Testis (tissue), 3 donors: Measurements from ENCODE around the gene MAPK10. TPM values are rescaled to one million over a fixed set of nuclear protein-coding genes. Genes with fewer than 3 reads are reported as not detected.

Source experiments
- DNase-seq: peaks from one replicate; pipeline ENCODE4 v3.0.0-alpha.2; 2019
- H3K27ac ChIP-seq, 2 donors: fragments of 200-600 bp; sonication (generic); one replicate each; pipeline ENCODE4 v1.5.1; 2019
- H3K27me3 ChIP-seq: fragments of 200-600 bp; sonication (generic); one replicate; pipeline ENCODE4 v1.5.1; 2019
- H3K36me3 ChIP-seq: fragments of 200-600 bp; sonication (generic); one replicate; pipeline ENCODE4 v1.5.1; 2017; ENCODE audit warnings: low read depth; ENCODE audit errors: missing control alignments
- H3K4me1 ChIP-seq: fragments of 200-600 bp; sonication (generic); one replicate; pipeline ENCODE4 v1.5.1; 2019
- H3K4me3 ChIP-seq, 2 donors: fragments of 200-600 bp; sonication (generic); one replicate each; pipeline ENCODE4 v1.5.1; 2017 to 2019
- H3K9me3 ChIP-seq: fragments of 200-600 bp; sonication (generic); one replicate; pipeline ENCODE4 v1.5.1; 2017
- CTCF ChIP-seq, 3 experiments: fragments of 450-650 bp in 2 of 3; fragments of 200-600 bp in 1 of 3; sonication (generic) in 1 of 3; IDR thresholded peaks; one replicate each; pipeline ENCODE4 v1.5.1; 2016 to 2019; ENCODE audit warnings: antibody characterized with exemption in 3 of 3, mild to moderate bottlenecking in 2 of 3, moderate library complexity in 1 of 3
- POLR2A ChIP-seq: fragments of 450-650 bp; IDR thresholded peaks from one replicate; pipeline ENCODE4 v1.6.1; 2017; ENCODE audit warnings: antibody characterized with exemption, mild to moderate bottlenecking, moderate library complexity
- WGBS, 2 donors: methylation state at CpG; one replicate each; pipeline ENCODE4 v1.1.5; 2018; 5-methylcytosine and 5-hydroxymethylcytosine counted together
- intact Hi-C: fragments of 100-400 bp; cut with DNase I; formaldehyde crosslinking; loops from one replicate; pipeline ENCODE4 v1.15.1; 2023; ENCODE audit warnings: low total_unique reads
- polyA plus RNA-seq: library from polyadenylated mRNA; stranded (reverse); fragments of 350-450 nt; fragmentation: Illumina TruSeq; extraction: RNeasy Lipid Tissue Mini Kit (QIAGEN cat#74804); gene quantifications from one replicate; pipeline ENCODE4 v1.2.3, GENCODE V29; 2014; ENCODE audit warnings: low read depth, low replicate concordance; ENCODE audit not compliant: insufficient read depth
- total RNA-seq, 2 donors: library from RNA; depleted of rRNA; stranded (reverse); fragments of >200 nt; gene quantifications; one replicate each; pipeline ENCODE4 v1.2.3, GENCODE V29; 2016

The MAPK10 gene
- total and polyA plus RNA-seq, 3 donors from 2014 or later: 56.1 to 64.6 (median 61.1) TPM

GRCh38 chr4:86106475-86106874, 253.4 kb downstream of the MAPK10 start:
- DNase-seq: no peak
- 66 to 67% methylated on average over 2 of the region's 2 CpGs for WGBS, 2 donors
- no peaks in the 10 kb centered on the region for H3K9me3 ChIP-seq
- H3K36me3 ChIP-seq: no peaks in the 10 kb centered on the region
- TF ChIP-seq POLR2A (no peak), CTCF (IDR thresholded peaks at IDR 0.05) (no peak)
- H3K4me1 ChIP-seq: no peaks in the 10 kb centered on the region
- H3K27ac ChIP-seq: no peak overlapping the region
- no peaks in the 10 kb centered on the region for H3K27me3 ChIP-seq
- intact Hi-C loops: no loop called here
- no peak overlapping the region for H3K4me3 ChIP-seq

- Histone ChIP-seq H3K27ac (no peak overlapping the region), H3K4me3 (no peak overlapping the region), H3K4me1 (no peaks in the 10 kb centered on the region), H3K36me3 (no peaks in the 10 kb centered on the region), H3K9me3 (no peaks in the 10 kb centered on the region), H3K27me3 (no peaks in the 10 kb centered on the region)
- TF ChIP-seq CTCF (IDR thresholded peaks at IDR 0.05) (no peak), POLR2A (no peak)
- intact Hi-C loops: no loop called here
- no peak for DNase-seq
- WGBS, 2 donors: 89 to 94% methylated on average over 2 of the region's 2 CpGs
Observed at GRCh38 chr4:86101841-86102240, 258.0 kb downstream of the MAPK10 start.

DNA sequence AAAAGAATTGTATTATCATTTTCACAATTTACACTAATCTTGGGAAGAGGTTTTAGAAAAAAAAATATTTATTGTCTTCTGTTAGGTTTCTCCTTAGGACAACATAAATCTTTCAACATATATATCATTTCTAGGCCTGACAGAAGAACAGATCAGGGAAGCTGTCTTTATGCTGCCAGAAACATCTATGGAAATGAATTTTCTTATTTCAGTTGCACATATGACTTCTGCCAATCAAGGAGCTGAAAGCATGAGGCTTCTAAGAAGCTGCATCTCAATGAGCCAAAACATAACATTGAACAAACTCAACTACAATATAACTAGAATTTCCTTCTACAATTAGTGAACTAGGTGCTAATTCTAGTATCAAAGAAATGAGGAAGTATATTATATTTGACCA, 258.4 kb downstream of the MAPK10 start:
- intact Hi-C loops: no loop called here
- H3K4me1 ChIP-seq: no peaks in the 10 kb centered on the region
- no peaks in the 10 kb centered on the region for H3K27me3 ChIP-seq
- H3K4me3 ChIP-seq: no peak overlapping the region
- TF ChIP-seq CTCF (IDR thresholded peaks at IDR 0.05): no peak
- no peak for TF ChIP-seq POLR2A
- no peak overlapping the region for H3K27ac ChIP-seq
- H3K9me3 ChIP-seq: no peaks in the 10 kb centered on the region
- H3K36me3 ChIP-seq: no peaks in the 10 kb centered on the region
- no peak for DNase-seq

DNA sequence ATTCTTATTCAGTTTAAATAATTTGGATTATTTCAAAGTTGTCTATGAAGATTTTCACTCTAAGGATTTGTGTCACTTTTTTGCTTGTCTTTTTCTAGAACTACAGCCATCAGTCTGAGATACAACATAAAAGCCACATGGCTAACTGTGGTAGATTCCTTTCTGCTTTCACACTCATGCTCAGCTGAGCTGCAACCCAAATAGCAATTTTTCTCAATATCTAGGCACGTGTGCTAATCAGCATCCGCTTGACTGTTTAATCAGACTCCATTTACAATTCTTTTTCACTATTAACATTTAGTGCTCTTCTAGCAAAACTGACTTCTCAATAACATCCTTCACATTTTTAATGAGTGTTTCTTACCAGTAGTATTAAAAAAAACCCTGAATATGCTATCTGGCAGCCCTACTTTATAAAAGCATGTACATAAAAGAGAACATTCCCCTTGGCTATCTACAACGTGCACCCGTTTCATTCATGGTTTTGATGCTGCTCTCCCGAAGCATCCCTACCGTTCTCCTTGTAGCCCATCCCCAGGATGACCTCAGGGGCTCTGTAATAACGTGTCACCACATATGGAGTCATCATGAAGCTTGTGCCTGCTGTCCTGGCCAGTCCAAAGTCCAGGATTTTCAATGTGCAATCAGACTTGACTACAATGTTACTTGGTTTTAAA, 259.2 kb downstream of the MAPK10 start:
- Histone ChIP-seq H3K27me3 (no peaks in the 10 kb centered on the region), H3K9me3 (no peaks in the 10 kb centered on the region), H3K36me3 (no peaks in the 10 kb centered on the region), H3K4me1 (no peaks in the 10 kb centered on the region), H3K27ac (no peak overlapping the region), H3K4me3 (no peak overlapping the region)
- intact Hi-C loops: no loop called here
- TF ChIP-seq CTCF (IDR thresholded peaks at IDR 0.05): no peak
- no peak for DNase-seq
- WGBS, 2 donors: 81 to 92% methylated on average over 7 of the region's 7 CpGs

DNA sequence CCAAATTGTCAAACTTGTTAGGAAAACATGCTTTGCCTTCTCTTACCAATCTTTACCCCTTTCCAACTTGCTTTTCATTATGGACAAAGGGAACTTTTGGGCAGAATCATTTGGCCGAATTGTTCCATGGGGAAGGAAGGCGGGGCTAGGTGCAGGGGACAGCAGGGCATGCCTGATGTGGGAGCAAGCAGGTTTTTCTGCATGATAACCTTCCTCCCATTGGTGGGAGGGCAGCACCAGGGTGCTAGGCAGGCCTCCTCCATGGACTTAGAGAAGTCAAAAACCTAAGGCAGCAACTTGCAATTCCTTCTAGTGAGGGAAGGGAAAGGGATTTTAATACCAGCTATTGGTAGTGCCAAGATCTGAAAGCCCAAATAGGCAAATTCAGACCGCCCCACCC, 260.5 kb downstream of the MAPK10 start:
- no peaks in the 10 kb centered on the region for H3K27me3 ChIP-seq
- intact Hi-C loops: no loop called here
- H3K4me3 ChIP-seq: no peak overlapping the region
- DNase-seq: no peak
- TF ChIP-seq CTCF (IDR thresholded peaks at IDR 0.05): no peak
- no peak for TF ChIP-seq POLR2A
- 79 to 93% methylated on average over 3 of the region's 3 CpGs for WGBS, 2 donors
- no peaks in the 10 kb centered on the region for H3K9me3 ChIP-seq
- no peak overlapping the region for H3K27ac ChIP-seq
- H3K36me3 ChIP-seq: no peaks in the 10 kb centered on the region
- H3K4me1 ChIP-seq: no peaks in the 10 kb centered on the region
